HepG2 (cell line): ENCODE measurements around the gene NKD1. TPM values are rescaled to one million over a fixed set of nuclear protein-coding genes. Genes with fewer than 3 reads are reported as not detected.

Experiments
- BHLHE40 ChIP-seq: IDR thresholded peaks from 2 replicates; pipeline ENCODE4 v1.6.1; 2011; ENCODE audit warnings: low read length, improper control_type of control experiment
- CBX2 ChIP-seq, 2 experiments: fragments of 200-600 bp in 1 of 2; sonication (generic); formaldehyde crosslinking in 1 of 2; IDR thresholded peaks; 2 replicates each; pipeline versions ENCODE4 v1.7.0 to v1.8.1; 2018 to 2022; ENCODE audit warnings: low read depth in 2 of 2, low read length in 1 of 2, mild to moderate bottlenecking in 1 of 2, missing genetic modification reagents in 1 of 2
- CENPT ChIP-seq: sonication (generic); formaldehyde crosslinking; IDR thresholded peaks from 2 replicates; pipeline ENCODE4 v1.8.0; 2022; ENCODE audit warnings: low read depth, mild to moderate bottlenecking, moderate library complexity, missing genetic modification reagents
- CHD4 ChIP-seq: fragments of 200-600 bp; sonication (generic); IDR thresholded peaks from 2 replicates; pipeline ENCODE4 v1.7.0; 2017; ENCODE audit warnings: mild to moderate bottlenecking, low read length, borderline replicate concordance
- DPF2 ChIP-seq: sonication (generic); formaldehyde crosslinking; IDR thresholded peaks from 2 replicates; pipeline ENCODE4 v1.4.0; 2020; ENCODE audit warnings: mild to moderate bottlenecking, low read depth, missing genetic modification reagents, borderline replicate concordance
- GRHL1 ChIP-seq: sonication (generic); formaldehyde crosslinking; conservative IDR thresholded peaks from 2 replicates; pipeline ENCODE4 v1.8.0; 2022; ENCODE audit warnings: missing genetic modification reagents
- HNF1B ChIP-seq: sonication (generic); formaldehyde crosslinking; IDR thresholded peaks from 2 replicates; pipeline ENCODE4 v1.5.1; 2020; ENCODE audit warnings: mild to moderate bottlenecking, moderate library complexity, missing genetic modification reagents
- HNRNPUL1 ChIP-seq: fragments of 200-400 bp; formaldehyde crosslinking; IDR thresholded peaks from 2 replicates; pipeline ENCODE4 v1.6.1; 2017; ENCODE audit warnings: low read depth, mild to moderate bottlenecking, low read length, moderate library complexity
- IRF2 ChIP-seq: IDR thresholded peaks from 2 replicates; pipeline ENCODE4 v1.6.1; 2018; ENCODE audit warnings: missing genetic modification reagents, missing compliant biosample characterization
- PHF20 ChIP-seq: sonication (generic); formaldehyde crosslinking; IDR thresholded peaks from 2 replicates; pipeline ENCODE4 v1.5.0; 2020; ENCODE audit warnings: mild to moderate bottlenecking, missing genetic modification reagents
- PRMT3 ChIP-seq: sonication (generic); formaldehyde crosslinking; IDR thresholded peaks from 2 replicates; pipeline ENCODE4 v1.8.1; 2022; ENCODE audit warnings: low read depth, mild to moderate bottlenecking, moderate library complexity, missing genetic modification reagents, borderline replicate concordance
- RAD21 ChIP-seq: fragments of 450-650 bp; formaldehyde crosslinking; IDR thresholded peaks from 2 replicates; pipeline ENCODE4 v1.5.0; 2020; ENCODE audit warnings: mild to moderate bottlenecking
- SP5 ChIP-seq: IDR thresholded peaks from 2 replicates; pipeline ENCODE4 v1.6.1; 2016; ENCODE audit warnings: low read depth, borderline replicate concordance
- TFDP1 ChIP-seq: IDR thresholded peaks from 2 replicates; pipeline ENCODE4 v1.6.1; 2016; ENCODE audit warnings: missing compliant biosample characterization, missing genetic modification reagents, borderline replicate concordance
- ZC3H4 ChIP-seq: sonication (generic); formaldehyde crosslinking; IDR thresholded peaks from 2 replicates; pipeline ENCODE4 v1.4.0; 2020; ENCODE audit warnings: missing genetic modification reagents, borderline replicate concordance
- ZNF136 ChIP-seq: sonication (generic); formaldehyde crosslinking; IDR thresholded peaks from 2 replicates; pipeline ENCODE4 v1.8.1; 2022; ENCODE audit warnings: low read depth, mild to moderate bottlenecking, moderate library complexity, missing genetic modification reagents
- ZNF235 ChIP-seq: sonication (generic); formaldehyde crosslinking; IDR thresholded peaks from 2 replicates; pipeline ENCODE4 v1.8.1; 2023; ENCODE audit warnings: mild to moderate bottlenecking, missing genetic modification reagents, borderline replicate concordance
- ZNF343 ChIP-seq: sonication (generic); formaldehyde crosslinking; IDR thresholded peaks from 2 replicates; pipeline ENCODE4 v1.4.0; 2020; ENCODE audit warnings: mild to moderate bottlenecking, missing genetic modification reagents
- ZNF709 ChIP-seq: sonication (generic); formaldehyde crosslinking; IDR thresholded peaks from 2 replicates; pipeline ENCODE4 v1.5.0; 2020; ENCODE audit warnings: mild to moderate bottlenecking, missing genetic modification reagents
- ZXDC ChIP-seq: sonication (generic); formaldehyde crosslinking; IDR thresholded peaks from 2 replicates; pipeline ENCODE4 v1.5.0; 2020; ENCODE audit warnings: mild to moderate bottlenecking, missing genetic modification reagents
- polyA plus RNA-seq, 8 experiments: library from polyadenylated mRNA; depleted of rRNA in 3 of 8; stranded (reverse) in 7 of 8; unstranded in 1 of 8; fragments of >200 nt; fragmentation: Illumina TruSeq in 4 of 8; extraction: Trizol in 4 of 8; gene quantifications; 2 replicates each; pipeline versions ENCODE4 v1.2.1 to v1.2.3, GENCODE V29; 2011 to 2016; ENCODE audit warnings: low read depth in 4 of 8, missing spikeins in 1 of 8, mixed read lengths in 1 of 8; ENCODE audit not compliant: insufficient read depth in 1 of 8
- total RNA-seq, 5 experiments: library from RNA; depleted of rRNA; stranded (reverse); fragments of >200 nt; fragmentation: Illumina TruSeq; extraction: Trizol; gene quantifications; 2 replicates each; pipeline ENCODE4 v1.2.3, GENCODE V29; 2016; ENCODE audit warnings: low read depth in 1 of 5

Gene NKD1
- total and polyA plus RNA-seq, 2 of the 13 experiments (the other 11 are each of a cell fraction or from before 2014, with no cell fraction given): 70.4 to 121 TPM

- TF ChIP-seq IRF2 (CRISPR knock-in tag): no peak
- 0 out of 2 replicates have a peak, but pooled peaks have one; percentile 14 for TF ChIP-seq TFDP1 (CRISPR knock-in tag)
- no peak for TF ChIP-seq DPF2 (CRISPR knock-in tag)
- TF ChIP-seq SP5 (CRISPR knock-in tag): no peak
- TF ChIP-seq PRMT3 (CRISPR knock-in tag): no peak
- no peak for TF ChIP-seq HNRNPUL1
- TF ChIP-seq GRHL1 (CRISPR knock-in tag): no peak
- TF ChIP-seq CBX2 (IDR thresholded peaks at IDR 0.05; ENCODE audit: low read depth, low read length): no peak
- TF ChIP-seq CBX2 (CRISPR knock-in tag; IDR thresholded peaks at IDR 0.05; ENCODE audit: low read depth): no peak
- TF ChIP-seq ZNF709 (CRISPR knock-in tag): no peak
- peak; percentile 44; the same call in 1 of the 2 replicates for TF ChIP-seq ZC3H4
- no peak for TF ChIP-seq PHF20 (CRISPR knock-in tag)
- no peak for TF ChIP-seq ZNF343
- TF ChIP-seq HNF1B (CRISPR knock-in tag): no peak
- peak; percentile 72 for TF ChIP-seq RAD21 (CRISPR knock-in tag)
- TF ChIP-seq CHD4: no peak
- TF ChIP-seq ZNF136 (CRISPR knock-in tag): no peak
- no peak for TF ChIP-seq ZXDC (CRISPR knock-in tag)
- no peak for TF ChIP-seq BHLHE40
- TF ChIP-seq CENPT (CRISPR knock-in tag): 0 out of 2 replicates have a peak, but pooled peaks have one; percentile 2
- TF ChIP-seq ZNF235: no peak
Measured at GRCh38 chr16:50539822-50540710, 8.1 kb upstream of the NKD1 start (continued).
